ENCODE results near the gene IL17C. TPM values are rescaled to one million over a fixed set of nuclear protein-coding genes. Genes with fewer than 3 reads are reported as not detected.

IL17C gene
- total and polyA plus RNA-seq, 4 donors = not detected

- TF ChIP-seq REST (IDR thresholded peaks at IDR 0.05) = no peak
Observed at GRCh38 chr16:88622125-88622524, 16.2 kb upstream of the IL17C start (continued).

- peaks cover 7 to 19% (median 15%) of the 10 kb centered on the region in 4 donors for H3K4me1 ChIP-seq (ENCODE audit: control insufficient read depth in 4 of 4, insufficient read depth in 4 of 4, low read length in 3 of 4)
- TF ChIP-seq TAF1 (conservative IDR thresholded peaks at IDR 0.05) (no peak), RAD21 (IDR thresholded peaks at IDR 0.05) (no peak), REST (IDR thresholded peaks at IDR 0.05) (no peak), NR2F2 (IDR thresholded peaks at IDR 0.05) (no peak), JUND (IDR thresholded peaks at IDR 0.05) (no peak)
- peaks cover 9 to 49% (median 18%) of the 10 kb centered on the region in 4 donors for H3K36me3 ChIP-seq (ENCODE audit: control insufficient read depth in 4 of 4, insufficient read depth in 3 of 4, low read depth in 1 of 4, low read length in 3 of 4)
- DNase-seq (ENCODE audit: low spot score) = no peak
- H3K9me3 ChIP-seq (ENCODE audit: control insufficient read depth in 4 of 4, low read length in 3 of 4) = no peaks in the 10 kb centered on the region
- no peaks in the 10 kb centered on the region for H3K27me3 ChIP-seq (ENCODE audit: control insufficient read depth in 4 of 4, insufficient read depth in 4 of 4, low read length in 3 of 4)
- H3K4me3 ChIP-seq (ENCODE audit: low read depth in 1 of 3, low read length in 3 of 3) = no peak overlapping the region
- H3K27ac ChIP-seq (ENCODE audit: low read depth in 1 of 2, low read length in 2 of 2) = no peak overlapping the region
- 98% methylated on average over 29 of the region's 29 CpGs for WGBS
- no peak overlapping the region for H3K9ac ChIP-seq (ENCODE audit: low read depth in 1 of 2, low read length in 2 of 2)
Observed at GRCh38 chr16:88622866-88623265, 15.5 kb upstream of the IL17C start.

- Histone ChIP-seq H3K27ac (ENCODE audit: low read depth in 1 of 2, low read length in 2 of 2) (no peak overlapping the region), H3K9ac (ENCODE audit: low read depth in 1 of 2, low read length in 2 of 2) (no peak overlapping the region), H3K9me3 (ENCODE audit: control insufficient read depth in 4 of 4, low read length in 3 of 4) (no peaks in the 10 kb centered on the region), H3K4me3 (ENCODE audit: low read depth in 1 of 3, low read length in 3 of 3) (no peak overlapping the region), H3K4me1 (ENCODE audit: control insufficient read depth in 4 of 4, insufficient read depth in 4 of 4, low read length in 3 of 4) (peaks cover 5 to 19% (median 7%) of the 10 kb centered on the region in 4 donors), H3K36me3 (ENCODE audit: control insufficient read depth in 4 of 4, insufficient read depth in 3 of 4, low read depth in 1 of 4, low read length in 3 of 4) (peaks cover 9 to 55% (median 18%) of the 10 kb centered on the region in 4 donors), H3K27me3 (ENCODE audit: control insufficient read depth in 4 of 4, insufficient read depth in 4 of 4, low read length in 3 of 4) (no peaks in the 10 kb centered on the region)
- no peak for DNase-seq (ENCODE audit: low spot score)
- 97% methylated on average over 13 of the region's 13 CpGs for WGBS
- TF ChIP-seq HNF4A (conservative IDR thresholded peaks at IDR 0.05) = no peak
- no peak for TF ChIP-seq YY1 (IDR thresholded peaks at IDR 0.05)
- no peak for TF ChIP-seq MAX (IDR thresholded peaks at IDR 0.05)
- TF ChIP-seq ATF3 (IDR thresholded peaks at IDR 0.05) = no peak
- no peak for TF ChIP-seq CTCF (IDR thresholded peaks at IDR 0.05; ENCODE audit: low read depth, low read length, missing input control)
- TF ChIP-seq FOXA1 (IDR thresholded peaks at IDR 0.05) = no peak
- no peak for TF ChIP-seq SP1 (IDR thresholded peaks at IDR 0.05)
- TF ChIP-seq NR2F2 (IDR thresholded peaks at IDR 0.05) = no peak
- no peak for TF ChIP-seq FOXA2 (IDR thresholded peaks at IDR 0.05)
- no peak for TF ChIP-seq JUND (IDR thresholded peaks at IDR 0.05)
- no peak for TF ChIP-seq EGR1 (IDR thresholded peaks at IDR 0.05; ENCODE audit: low read depth in 2 of 2)
- TF ChIP-seq RXRA (IDR thresholded peaks at IDR 0.05) = no peak
- TF ChIP-seq GABPA (IDR thresholded peaks at IDR 0.05 in 1 of 2, conservative IDR thresholded peaks at IDR 0.05 in 1 of 2) = no peak
- TF ChIP-seq TAF1 (conservative IDR thresholded peaks at IDR 0.05) = no peak
- no peak for TF ChIP-seq ZBTB33 (IDR thresholded peaks at IDR 0.05)
Observed at GRCh38 chr16:88623858-88624257, 14.5 kb upstream of the IL17C start.
